GM18517 (cell line): ENCODE data around the gene CSRP1.
"Not testable (repeated sequence)": the region's sequence is repeated elsewhere in the genome, so short reads cannot be mapped to it uniquely, and the experiment has no call there.

Source experiments
- ATAC-seq: cut with Tn5 transposase; IDR thresholded peaks from one replicate; pipeline ENCODE4 v1.9.1; 2021; ENCODE audit warnings: mild to moderate bottlenecking, moderate library complexity; ENCODE audit not compliant: unreplicated experiment

The CSRP1 gene

GRCh38 chr1:201499795-201500669 lies 6.9 kb downstream of the CSRP1 start:
- ATAC-seq, result no peak

GRCh38 chr1:201499191-201499590 lies 7.7 kb downstream of the CSRP1 start:
- no peak for ATAC-seq

GRCh38 chr1:201498621-201499020 lies 8.3 kb downstream of the CSRP1 start:
- ATAC-seq, result no peak

DNA sequence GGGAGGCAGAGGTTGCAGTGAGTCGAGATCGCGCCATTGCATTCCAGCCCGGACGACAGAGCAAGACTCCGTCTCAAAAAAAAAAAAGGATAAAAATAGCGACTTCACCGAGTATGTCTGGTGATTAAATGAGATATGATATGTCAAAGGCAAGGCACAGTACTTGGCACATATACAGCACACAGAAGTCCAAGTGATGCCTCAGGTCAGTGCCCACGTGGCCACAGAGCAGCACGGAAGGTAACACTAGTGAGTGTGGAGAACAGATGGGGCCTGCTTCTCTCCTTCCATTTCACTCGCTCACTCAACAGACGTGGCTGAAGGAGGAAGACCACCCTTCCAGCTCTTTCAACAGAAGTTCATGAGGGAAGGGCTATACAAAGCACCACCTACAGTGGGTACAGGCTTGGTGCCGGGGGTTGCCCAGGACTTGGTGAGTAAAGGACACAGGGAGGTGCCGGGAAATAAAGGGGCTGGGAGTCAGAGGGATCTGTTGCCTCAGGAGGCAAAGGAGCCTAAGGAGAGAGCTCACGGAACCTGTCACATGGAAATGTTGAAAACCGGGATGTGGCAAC lies 8.9 kb downstream of the CSRP1 start:
- no peak for ATAC-seq

- no peak for ATAC-seq
Observed at GRCh38 chr1:201496296-201496690, 10.6 kb downstream of the CSRP1 start.

- ATAC-seq, result no peak
Observed at GRCh38 chr1:201495551-201496295, 11.2 kb downstream of the CSRP1 start.

- ATAC-seq, result no peak
Observed at GRCh38 chr1:201493757-201494617, 12.9 kb downstream of the CSRP1 start.

DNA sequence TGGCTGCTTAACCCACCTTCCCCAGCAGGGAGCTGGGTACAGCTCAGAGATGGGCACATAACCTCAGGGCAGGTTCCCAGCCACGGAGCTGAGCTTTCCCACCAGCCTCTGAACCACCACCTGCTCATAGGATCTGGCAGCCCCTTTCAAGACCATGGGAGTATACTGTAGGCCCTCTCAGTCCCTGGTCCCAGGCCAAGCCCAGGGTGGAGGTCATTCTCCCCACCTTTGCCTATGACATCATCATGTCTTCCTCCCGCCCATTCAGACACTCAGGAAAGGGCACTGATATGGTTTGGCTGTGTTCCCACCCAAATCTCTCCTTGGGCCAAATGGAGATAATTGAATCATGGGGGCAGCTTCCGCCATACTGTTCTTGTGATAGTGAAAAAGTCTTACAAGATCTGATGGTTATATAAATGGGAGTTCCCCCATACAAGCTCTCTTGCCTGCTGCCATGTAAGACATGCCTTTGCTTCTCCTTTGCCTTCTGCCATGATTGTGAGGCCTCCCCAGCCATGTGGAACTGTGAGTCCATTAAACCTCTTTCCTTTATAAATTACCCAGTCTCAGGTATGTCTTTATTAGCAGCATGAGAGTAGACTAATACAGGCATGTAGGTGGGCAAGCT lies 13.8 kb downstream of the CSRP1 start:
- not testable (repeated sequence) for ATAC-seq

- ATAC-seq, result no peak
Observed at GRCh38 chr1:201491896-201492511, 14.9 kb downstream of the CSRP1 start.

GRCh38 chr1:201490708-201491131 lies 16.2 kb downstream of the CSRP1 start:
- ATAC-seq, result no peak

GRCh38 chr1:201489643-201490261 lies 17.2 kb downstream of the CSRP1 start:
- no peak for ATAC-seq

- ATAC-seq, result no peak
Observed at GRCh38 chr1:201488830-201489589, 17.9 kb downstream of the CSRP1 start.

GRCh38 chr1:201487742-201488141 lies 19.2 kb downstream of the CSRP1 start:
- no peak for ATAC-seq

- no peak for ATAC-seq
Observed at GRCh38 chr1:201486187-201486586, 20.7 kb downstream of the CSRP1 start.

- no peak for ATAC-seq
Observed at GRCh38 chr1:201485184-201485774, 21.6 kb downstream of the CSRP1 start.

GRCh38 chr1:201483373-201483949 lies 23.5 kb downstream of the CSRP1 start:
- ATAC-seq, result no peak

GRCh38 chr1:201482755-201483154 lies 24.2 kb downstream of the CSRP1 start:
- no peak for ATAC-seq
